OCI-LY1 (cell line): ENCODE measurements around the gene OR10G2.

Experiments used
- H2AFZ ChIP-seq: fragments of 200-600 bp; sonication (generic), shearing (Covaris generic); 2 replicates; pipeline ENCODE4 v1.6.0; 2014; ENCODE audit warnings: antibody characterized with exemption, mild to moderate bottlenecking, low read length
- H3F3A ChIP-seq: fragments of 200-600 bp; sonication (generic), shearing (Covaris generic); 2 replicates; pipeline ENCODE4 v1.6.0; 2014; ENCODE audit warnings: mild to moderate bottlenecking, antibody characterized with exemption, low read length, moderate library complexity; ENCODE audit not compliant: insufficient read depth
- H3K27ac ChIP-seq: fragments of 200-600 bp; sonication (generic); 2 replicates; pipeline ENCODE4 v1.5.1; 2014; ENCODE audit warnings: low read length, mixed run types, mild to moderate bottlenecking, low read depth; ENCODE audit not compliant: poor library complexity, severe bottlenecking
- H3K27me3 ChIP-seq: fragments of 200-600 bp; sonication (generic); 2 replicates; pipeline ENCODE4 v1.6.0; 2014; ENCODE audit warnings: antibody characterized with exemption, mild to moderate bottlenecking, low read length, moderate library complexity; ENCODE audit not compliant: insufficient read depth
- H3K36me3 ChIP-seq: fragments of 200-600 bp; sonication (generic); 2 replicates; pipeline ENCODE4 v1.6.1; 2014; ENCODE audit warnings: mild to moderate bottlenecking, antibody characterized with exemption, low read length, moderate library complexity, mixed read lengths; ENCODE audit not compliant: insufficient read depth
- H3K4me1 ChIP-seq: fragments of 200-600 bp; sonication (generic); 2 replicates; pipeline ENCODE4 v1.5.1; 2014; ENCODE audit warnings: mild to moderate bottlenecking, low read length, moderate library complexity; ENCODE audit not compliant: insufficient read depth, severe bottlenecking
- H3K4me2 ChIP-seq: fragments of 200-600 bp; sonication (generic), shearing (Covaris generic); 2 replicates; pipeline ENCODE4 v1.6.1; 2014; ENCODE audit warnings: low read length
- H3K4me3 ChIP-seq: fragments of 200-600 bp; sonication (generic); 2 replicates; pipeline ENCODE4 v1.5.1; 2014; ENCODE audit warnings: low read length, low read depth, mild to moderate bottlenecking, mixed read lengths; ENCODE audit not compliant: poor library complexity, severe bottlenecking
- H3K79me2 ChIP-seq: fragments of 200-600 bp; shearing (Covaris generic); 2 replicates; pipeline ENCODE4 v1.6.1; 2016; ENCODE audit warnings: mixed run types, low read length, mixed read lengths; ENCODE audit not compliant: insufficient read depth
- H3K9ac ChIP-seq: fragments of 200-600 bp; sonication (generic), shearing (Covaris generic); 2 replicates; pipeline ENCODE4 v1.6.1; 2014; ENCODE audit warnings: mild to moderate bottlenecking, low read length, mixed read lengths
- H3K9me2 ChIP-seq: fragments of 200-600 bp; sonication (generic), shearing (Covaris generic); 2 replicates; pipeline ENCODE4 v1.6.1; 2014; ENCODE audit warnings: low read depth, mild to moderate bottlenecking, low read length, mixed read lengths
- H3K9me3 ChIP-seq: fragments of 200-600 bp; shearing (Covaris generic); 2 replicates; pipeline ENCODE4 v1.6.1; 2014; ENCODE audit warnings: low read length, mixed read lengths
- H4K20me1 ChIP-seq: fragments of 200-600 bp; sonication (generic), shearing (Covaris generic); 2 replicates; pipeline ENCODE4 v1.6.0; 2016; ENCODE audit warnings: mild to moderate bottlenecking, low read length; ENCODE audit not compliant: insufficient read depth
- EZH2 ChIP-seq: fragments of 200-600 bp; sonication (generic), shearing (Covaris generic); IDR thresholded peaks from 2 replicates; pipeline ENCODE4 v1.8.0; 2017; ENCODE audit warnings: borderline replicate concordance, mixed run types, mild to moderate bottlenecking, antibody characterized with exemption, low read length, moderate library complexity, mixed read lengths
- TF ChIP-seq, protein P1 (sequence below): fragments of 200-600 bp; sonication (generic), shearing (Covaris generic); IDR thresholded peaks from 2 replicates; pipeline ENCODE4 v1.5.1; 2017; ENCODE audit warnings: mild to moderate bottlenecking, antibody characterized with exemption, low read length, moderate library complexity, mixed read lengths

Gene OR10G2

DNA sequence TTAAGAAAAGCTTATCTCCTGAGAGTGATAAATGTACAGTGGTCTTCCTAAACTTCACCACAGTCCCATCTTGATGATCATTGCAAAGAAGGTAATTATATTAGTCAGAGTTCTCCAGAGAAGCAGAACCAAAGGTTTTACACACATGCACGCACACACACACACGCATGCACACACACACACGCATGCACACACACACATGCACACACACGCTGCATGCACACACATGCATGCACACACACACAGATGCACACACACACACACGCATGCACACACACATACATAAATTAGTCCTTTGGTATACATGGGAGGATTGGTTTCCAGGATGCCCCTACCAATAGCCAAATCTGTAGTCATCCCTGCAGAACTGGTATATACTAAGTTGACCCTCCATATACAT is 19.5 kb upstream of the OR10G2 start:
- no peaks in the 10 kb centered on the region for H3K79me2 ChIP-seq
- no peak overlapping the region for H3K4me2 ChIP-seq
- H3K4me3 ChIP-seq, result no peak overlapping the region
- no peaks in the 10 kb centered on the region for H4K20me1 ChIP-seq
- H3F3A ChIP-seq, result no peaks in the 10 kb centered on the region
- no peaks in the 10 kb centered on the region for H3K36me3 ChIP-seq
- H3K9me2 ChIP-seq, result no peaks in the 10 kb centered on the region
- no peaks in the 10 kb centered on the region for H3K9me3 ChIP-seq
- TF ChIP-seq EZH2, result no peak
- TF ChIP-seq, protein P1, sequence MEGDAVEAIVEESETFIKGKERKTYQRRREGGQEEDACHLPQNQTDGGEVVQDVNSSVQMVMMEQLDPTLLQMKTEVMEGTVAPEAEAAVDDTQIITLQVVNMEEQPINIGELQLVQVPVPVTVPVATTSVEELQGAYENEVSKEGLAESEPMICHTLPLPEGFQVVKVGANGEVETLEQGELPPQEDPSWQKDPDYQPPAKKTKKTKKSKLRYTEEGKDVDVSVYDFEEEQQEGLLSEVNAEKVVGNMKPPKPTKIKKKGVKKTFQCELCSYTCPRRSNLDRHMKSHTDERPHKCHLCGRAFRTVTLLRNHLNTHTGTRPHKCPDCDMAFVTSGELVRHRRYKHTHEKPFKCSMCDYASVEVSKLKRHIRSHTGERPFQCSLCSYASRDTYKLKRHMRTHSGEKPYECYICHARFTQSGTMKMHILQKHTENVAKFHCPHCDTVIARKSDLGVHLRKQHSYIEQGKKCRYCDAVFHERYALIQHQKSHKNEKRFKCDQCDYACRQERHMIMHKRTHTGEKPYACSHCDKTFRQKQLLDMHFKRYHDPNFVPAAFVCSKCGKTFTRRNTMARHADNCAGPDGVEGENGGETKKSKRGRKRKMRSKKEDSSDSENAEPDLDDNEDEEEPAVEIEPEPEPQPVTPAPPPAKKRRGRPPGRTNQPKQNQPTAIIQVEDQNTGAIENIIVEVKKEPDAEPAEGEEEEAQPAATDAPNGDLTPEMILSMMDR, result no peak
- no peaks in the 10 kb centered on the region for H3K4me1 ChIP-seq
- H2AFZ ChIP-seq, result no peak overlapping the region
- no peaks in the 10 kb centered on the region for H3K27me3 ChIP-seq
- no peak overlapping the region for H3K9ac ChIP-seq
- H3K27ac ChIP-seq, result no peak overlapping the region

DNA sequence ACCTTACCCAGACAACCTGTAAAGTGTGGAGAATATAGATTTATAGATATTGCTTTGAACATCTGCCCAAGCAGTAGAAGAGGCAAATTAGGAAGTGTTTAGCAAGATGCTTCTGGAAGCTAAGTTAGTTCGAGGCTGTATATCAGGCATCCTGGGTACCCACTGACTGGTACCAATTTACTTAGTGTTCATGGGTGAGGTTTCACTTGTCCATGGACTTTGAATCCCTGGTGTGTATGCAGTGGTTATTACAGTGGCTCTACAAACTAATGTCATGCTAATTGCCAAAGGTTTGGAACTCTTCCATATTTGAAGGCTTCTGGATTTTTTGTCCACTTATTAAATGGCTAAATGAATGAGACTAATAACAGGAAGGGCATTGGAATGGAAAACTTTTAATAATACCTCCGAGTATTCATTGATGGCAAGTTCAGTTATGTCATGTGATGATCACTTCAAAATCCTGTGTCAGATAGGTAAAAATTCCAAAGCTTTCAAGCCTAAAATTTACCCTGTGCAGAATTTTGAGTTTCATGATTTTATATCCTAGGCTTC is 18.7 kb upstream of the OR10G2 start, which contains the start of gene OR4E2:
Gene OR4E2 (plus strand): TSS at position 505 of the 555 bp plus-strand sequence. CDS start 11,248 bp downstream, outside the sequence.
- H3K79me2 ChIP-seq, result no peaks in the 10 kb centered on the region
- TF ChIP-seq EZH2, result no peak
- TF ChIP-seq, protein P1, result no peak
- H3K4me1 ChIP-seq, result no peaks in the 10 kb centered on the region
- H2AFZ ChIP-seq, result no peak within 1 kb of the TSS
- no peak within 1 kb of the TSS for H3K4me2 ChIP-seq
- H3K36me3 ChIP-seq, result no peaks in the 10 kb centered on the region
- H3K4me3 ChIP-seq, result no peak within 1 kb of the TSS
- H3F3A ChIP-seq, result no peaks in the 10 kb centered on the region
- H3K9me3 ChIP-seq, result no peaks in the 10 kb centered on the region
- no peaks in the 10 kb centered on the region for H3K9me2 ChIP-seq
- H3K27ac ChIP-seq, result no peak within 1 kb of the TSS
- H3K9ac ChIP-seq, result no peak within 1 kb of the TSS
- H4K20me1 ChIP-seq, result no peaks in the 10 kb centered on the region
- H3K27me3 ChIP-seq, result no peaks in the 10 kb centered on the region

DNA sequence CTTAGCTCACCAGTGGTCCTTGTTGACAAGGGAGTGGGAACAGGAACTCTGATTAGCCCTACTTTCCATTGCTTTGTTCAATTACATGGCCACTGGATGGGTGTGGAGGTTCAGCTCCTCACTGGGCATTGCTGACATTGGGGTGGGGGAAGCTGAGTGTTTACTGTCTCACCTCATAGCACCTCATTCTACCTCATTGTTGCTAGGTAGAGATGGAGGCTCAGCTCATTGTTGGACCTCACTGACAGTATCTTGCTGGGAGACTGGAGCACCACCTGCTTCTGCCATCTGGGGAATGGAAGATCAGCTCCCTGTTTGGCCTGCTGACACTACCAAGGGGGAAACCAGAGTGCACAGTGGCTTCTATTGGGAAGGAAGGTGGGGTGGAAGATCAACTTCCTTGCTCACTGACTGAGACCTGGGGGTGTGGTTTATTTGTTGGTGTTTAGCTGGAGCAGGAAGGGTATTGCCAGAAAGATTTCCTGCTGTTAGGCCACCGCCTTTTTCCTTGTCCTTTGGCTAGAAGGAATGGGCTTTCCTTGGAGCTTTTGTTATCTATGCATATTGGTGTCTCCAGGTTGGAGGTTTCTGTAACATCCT is 17.6 kb upstream of the OR10G2 start:
- no peaks in the 10 kb centered on the region for H3K9me2 ChIP-seq
- H3K4me3 ChIP-seq, result no peak overlapping the region
- H4K20me1 ChIP-seq, result no peaks in the 10 kb centered on the region
- H3K36me3 ChIP-seq, result no peaks in the 10 kb centered on the region
- H3K4me1 ChIP-seq, result no peaks in the 10 kb centered on the region
- H2AFZ ChIP-seq, result no peak overlapping the region
- H3F3A ChIP-seq, result no peaks in the 10 kb centered on the region
- TF ChIP-seq, protein P1, result no peak
- no peak for TF ChIP-seq EZH2
- no peaks in the 10 kb centered on the region for H3K27me3 ChIP-seq
- H3K9me3 ChIP-seq, result no peaks in the 10 kb centered on the region
- H3K4me2 ChIP-seq, result no peak overlapping the region
- H3K9ac ChIP-seq, result no peak overlapping the region
- H3K27ac ChIP-seq, result no peak overlapping the region
- H3K79me2 ChIP-seq, result no peaks in the 10 kb centered on the region
